Epithelial cell of esophagus (primary cell): ENCODE measurements around the gene RNASE4.
A peak's percentile ranks its signal among the peaks of the same experiment; 100 is the strongest.
"Not testable (repeated sequence)": the region's sequence is repeated elsewhere in the genome, so short reads cannot be mapped to it uniquely, and the experiment has no call there.

ENCODE experiments used
- DNase-seq: peaks from one replicate; pipeline ENCODE4 v3.0.0; 2010; ENCODE audit warnings: low read depth
- H3K4me3 ChIP-seq: 2 replicates; pipeline ENCODE4 v1.5.1; 2011; ENCODE audit warnings: mild to moderate bottlenecking, low read length, control low read depth
- TF ChIP-seq, protein P1 (sequence below): IDR thresholded peaks from 2 replicates; pipeline ENCODE4 v1.5.1; 2011; ENCODE audit warnings: low read depth, mild to moderate bottlenecking, low read length, control low read depth, inconsistent platforms; ENCODE audit not compliant: insufficient read depth; ENCODE audit errors: missing control alignments

The RNASE4 gene

DNA sequence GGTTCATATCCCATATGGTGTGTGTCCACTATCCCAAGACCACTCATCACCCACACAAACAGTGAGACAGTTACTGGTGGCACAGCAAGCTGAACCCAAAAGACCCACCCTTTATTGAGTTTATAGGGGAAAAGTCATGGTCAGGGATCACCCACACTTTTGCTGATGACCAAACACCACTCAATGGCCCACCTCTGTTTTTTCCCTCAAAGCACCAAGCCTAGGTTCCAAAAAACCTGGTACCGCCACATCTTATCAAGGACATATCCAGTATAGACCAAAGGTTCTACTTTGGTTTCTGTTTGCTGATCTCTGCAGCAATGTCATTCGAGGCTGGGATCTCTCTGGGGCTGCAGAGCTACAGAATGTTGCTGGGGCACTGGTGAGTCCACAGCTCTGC, 23.2 kb upstream of the RNASE4 start:
- DNase-seq = no peak
- TF ChIP-seq, protein P1, sequence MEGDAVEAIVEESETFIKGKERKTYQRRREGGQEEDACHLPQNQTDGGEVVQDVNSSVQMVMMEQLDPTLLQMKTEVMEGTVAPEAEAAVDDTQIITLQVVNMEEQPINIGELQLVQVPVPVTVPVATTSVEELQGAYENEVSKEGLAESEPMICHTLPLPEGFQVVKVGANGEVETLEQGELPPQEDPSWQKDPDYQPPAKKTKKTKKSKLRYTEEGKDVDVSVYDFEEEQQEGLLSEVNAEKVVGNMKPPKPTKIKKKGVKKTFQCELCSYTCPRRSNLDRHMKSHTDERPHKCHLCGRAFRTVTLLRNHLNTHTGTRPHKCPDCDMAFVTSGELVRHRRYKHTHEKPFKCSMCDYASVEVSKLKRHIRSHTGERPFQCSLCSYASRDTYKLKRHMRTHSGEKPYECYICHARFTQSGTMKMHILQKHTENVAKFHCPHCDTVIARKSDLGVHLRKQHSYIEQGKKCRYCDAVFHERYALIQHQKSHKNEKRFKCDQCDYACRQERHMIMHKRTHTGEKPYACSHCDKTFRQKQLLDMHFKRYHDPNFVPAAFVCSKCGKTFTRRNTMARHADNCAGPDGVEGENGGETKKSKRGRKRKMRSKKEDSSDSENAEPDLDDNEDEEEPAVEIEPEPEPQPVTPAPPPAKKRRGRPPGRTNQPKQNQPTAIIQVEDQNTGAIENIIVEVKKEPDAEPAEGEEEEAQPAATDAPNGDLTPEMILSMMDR = no peak
- H3K4me3 ChIP-seq = no peak overlapping the region

DNA sequence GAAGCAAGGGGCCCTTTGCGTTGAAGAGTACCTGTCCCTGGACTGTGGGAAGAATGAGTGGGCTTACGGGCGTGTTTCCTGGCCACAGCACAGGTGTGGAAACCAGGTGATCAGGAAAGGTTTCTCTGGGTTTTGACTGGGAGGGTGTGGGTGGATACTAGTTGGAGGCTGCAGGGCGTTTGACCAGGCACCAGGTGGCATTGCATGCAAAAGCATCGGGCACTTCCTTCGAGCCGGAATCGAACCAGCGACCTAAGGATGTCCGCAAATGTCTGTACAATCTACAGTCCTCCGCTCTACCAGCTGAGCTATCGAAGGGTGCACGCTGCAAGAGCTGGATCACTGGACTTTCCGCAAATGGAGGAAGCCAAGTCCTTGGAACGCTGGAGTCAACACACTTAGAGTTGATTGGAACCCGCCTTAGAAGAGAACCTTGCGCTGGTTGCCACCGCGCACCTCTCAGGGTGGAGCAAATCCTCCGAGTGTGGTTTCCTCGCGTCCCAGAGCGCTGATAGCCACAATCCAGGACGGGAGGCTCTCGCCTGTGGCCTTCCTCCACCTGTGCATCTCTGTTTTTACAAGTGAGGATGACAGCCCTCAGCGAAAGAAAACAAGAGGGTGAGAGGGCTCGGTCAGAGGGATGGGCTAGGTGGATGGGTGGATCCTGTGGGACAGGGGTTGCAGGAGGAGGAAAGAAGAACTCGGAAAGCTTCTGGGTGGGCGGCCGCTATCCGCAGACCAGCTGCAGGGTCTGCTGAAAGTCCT, 21.2 kb upstream of the RNASE4 start:
- peak; percentile 89 for DNase-seq
- H3K4me3 ChIP-seq = peak overlapping the region; percentile 46
- TF ChIP-seq, protein P1 = peak; percentile 75

DNA sequence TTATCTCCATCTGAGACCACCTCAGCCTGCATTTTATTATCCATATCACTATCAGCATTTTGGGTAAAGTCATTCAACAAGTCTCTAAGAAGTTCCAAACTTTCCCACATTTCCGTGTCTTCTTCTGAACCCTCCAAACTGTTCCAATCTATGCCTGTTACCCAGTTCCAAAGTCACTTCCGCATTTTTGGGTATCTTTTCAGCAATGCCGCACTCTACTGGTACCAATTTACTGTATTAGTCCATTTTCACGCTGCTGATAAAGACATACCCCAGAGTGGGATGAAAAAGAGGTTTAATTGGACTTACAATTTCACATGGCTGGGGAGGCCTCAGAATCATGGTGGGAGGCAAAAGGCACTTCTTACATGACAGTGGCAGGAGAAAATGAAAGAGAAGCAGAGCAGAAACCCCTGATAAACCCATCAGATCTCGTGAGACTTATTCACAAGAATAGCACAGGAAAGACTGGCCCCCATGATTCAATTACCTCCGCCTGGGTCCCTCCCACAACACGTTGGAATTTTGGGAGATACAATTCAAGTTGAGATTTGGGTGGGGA, 17.9 kb upstream of the RNASE4 start:
- not testable (repeated sequence) for DNase-seq

DNA sequence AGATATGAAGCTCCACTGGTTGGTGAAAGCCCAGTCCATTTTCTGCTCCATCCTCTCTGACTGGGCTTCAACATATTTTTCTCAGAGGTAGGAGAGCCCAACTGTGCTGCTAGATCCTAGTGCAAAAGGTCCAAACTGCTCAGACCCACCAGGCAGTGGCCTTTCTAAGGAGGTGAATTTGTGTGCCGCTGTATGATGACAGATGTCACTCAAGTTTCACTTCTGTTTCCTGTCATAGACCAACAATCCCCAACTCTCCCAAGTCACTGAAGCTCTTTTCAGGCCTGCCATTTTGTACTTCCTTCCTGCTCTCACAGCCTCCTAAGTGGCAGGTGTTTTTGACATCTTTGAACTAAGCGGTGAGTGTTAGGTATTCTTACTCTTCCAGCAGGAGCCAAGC, 16.4 kb upstream of the RNASE4 start:
- TF ChIP-seq, protein P1 = no peak
- DNase-seq = no peak
- no peak overlapping the region for H3K4me3 ChIP-seq

More for the DNA sequence above, 17.9 kb upstream of the RNASE4 start:
- not testable (repeated sequence) for H3K4me3 ChIP-seq

DNA sequence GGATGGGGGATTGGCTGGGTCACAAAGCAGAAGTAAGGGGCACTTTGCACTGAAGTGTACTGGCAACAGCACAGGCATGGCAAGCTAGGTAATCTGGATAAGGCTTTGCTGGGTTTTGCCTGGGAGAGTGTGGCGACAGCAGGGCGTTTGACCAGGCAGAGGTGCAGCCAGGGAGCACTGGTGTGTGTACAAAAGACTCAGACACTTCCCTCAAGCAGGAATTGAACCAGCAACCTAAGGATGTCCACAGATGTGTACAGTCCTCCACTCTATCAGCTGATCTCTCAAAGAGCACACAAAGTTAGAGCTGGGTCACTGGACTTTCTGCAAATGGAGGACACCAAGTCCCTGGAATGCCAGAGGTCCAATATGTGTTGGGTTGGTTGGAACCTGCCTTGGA, 15.4 kb upstream of the RNASE4 start:
- TF ChIP-seq, protein P1 = no peak
- no peak overlapping the region for H3K4me3 ChIP-seq
- no peak for DNase-seq

DNA sequence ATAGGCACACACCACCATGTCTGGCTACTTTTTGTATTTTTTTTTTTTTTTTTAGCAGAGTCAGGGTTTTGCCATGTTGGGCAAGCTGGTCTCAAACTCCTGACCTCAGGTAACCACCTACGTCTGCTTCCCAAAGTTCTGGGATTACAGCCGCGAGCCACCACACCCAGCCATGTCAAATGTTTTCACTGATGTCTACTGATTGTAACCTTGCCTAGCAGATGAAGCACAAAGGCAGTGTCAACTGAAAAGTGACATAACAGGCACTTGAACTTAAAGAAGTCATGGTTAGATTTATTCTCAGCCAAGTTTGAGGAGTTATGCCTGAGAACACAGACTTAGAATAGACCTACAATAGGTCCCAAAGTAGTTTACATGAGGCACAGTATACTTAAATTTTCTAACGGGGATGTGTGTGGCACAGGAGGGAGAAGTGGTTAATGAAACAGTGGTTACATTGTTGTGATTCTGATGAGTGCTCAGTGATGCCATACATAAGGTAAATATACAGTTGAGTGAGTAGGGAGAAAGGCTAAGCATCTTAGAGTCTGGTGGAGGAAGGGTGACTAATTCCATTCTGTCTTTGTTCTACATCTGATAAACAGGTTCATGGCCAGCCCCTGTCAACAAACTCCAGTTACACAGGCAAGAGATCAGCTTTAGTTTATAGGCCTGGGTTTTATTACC, 12.6 kb upstream of the RNASE4 start:
- no peak overlapping the region for H3K4me3 ChIP-seq
- no peak for DNase-seq
- TF ChIP-seq, protein P1 = no peak

DNA sequence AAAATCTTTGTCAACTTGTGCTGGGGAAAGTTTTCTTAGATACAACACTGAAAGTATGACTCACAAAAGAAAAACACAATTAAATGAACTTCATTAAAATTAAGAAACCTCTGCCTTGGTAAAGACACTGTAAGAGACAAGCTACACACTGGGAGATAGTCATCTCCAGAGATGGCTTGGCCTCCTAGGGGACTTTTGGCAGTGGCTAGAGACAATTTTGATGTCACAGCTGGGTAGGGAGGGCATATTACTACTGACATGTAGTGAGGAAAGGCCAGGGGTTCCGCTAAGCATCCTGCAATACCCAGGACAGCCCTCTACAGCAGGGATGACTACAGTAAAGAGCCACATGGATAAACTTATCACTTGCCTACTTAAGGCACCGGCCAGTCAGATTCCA, 8.7 kb upstream of the RNASE4 start:
- H3K4me3 ChIP-seq = no peak overlapping the region
- TF ChIP-seq, protein P1 = no peak
- DNase-seq = no peak
